ENCODE results near the gene TMEM234. TPM values are rescaled to one million over a fixed set of nuclear protein-coding genes. Genes with fewer than 3 reads are reported as not detected.

TMEM234 gene
- total and polyA plus RNA-seq, 2 donors from 2014 or later = 20.5 to 39.4 TPM

- Histone ChIP-seq H3K9ac (ENCODE audit: low read length in 3 of 3) (no peak overlapping the region), H3K27me3 (ENCODE audit: control insufficient read depth, insufficient read depth, low read length) (no peaks in the 10 kb centered on the region), H3K36me3 (ENCODE audit: control insufficient read depth in 2 of 3, insufficient read depth in 3 of 3, low read length in 3 of 3) (peaks cover 0 to 10% (median 5%) of the 10 kb centered on the region in 3 donors), H3K9me3 (ENCODE audit: control insufficient read depth in 2 of 3, insufficient read depth in 1 of 3, low read length in 3 of 3) (no peaks in the 10 kb centered on the region), H3K4me3 (ENCODE audit: low read length in 3 of 3) (no peak overlapping the region), H3K27ac (ENCODE audit: low read depth in 2 of 2, low read length in 2 of 2) (no peak overlapping the region), H3K4me1 (ENCODE audit: control insufficient read depth in 2 of 3, insufficient read depth in 2 of 3, low read depth in 1 of 3, low read length in 3 of 3) (peaks cover 0 to under 1% (median 0%) of the 10 kb centered on the region in 3 donors)
- no peak for FAIRE-seq
- TF ChIP-seq, protein P1, sequence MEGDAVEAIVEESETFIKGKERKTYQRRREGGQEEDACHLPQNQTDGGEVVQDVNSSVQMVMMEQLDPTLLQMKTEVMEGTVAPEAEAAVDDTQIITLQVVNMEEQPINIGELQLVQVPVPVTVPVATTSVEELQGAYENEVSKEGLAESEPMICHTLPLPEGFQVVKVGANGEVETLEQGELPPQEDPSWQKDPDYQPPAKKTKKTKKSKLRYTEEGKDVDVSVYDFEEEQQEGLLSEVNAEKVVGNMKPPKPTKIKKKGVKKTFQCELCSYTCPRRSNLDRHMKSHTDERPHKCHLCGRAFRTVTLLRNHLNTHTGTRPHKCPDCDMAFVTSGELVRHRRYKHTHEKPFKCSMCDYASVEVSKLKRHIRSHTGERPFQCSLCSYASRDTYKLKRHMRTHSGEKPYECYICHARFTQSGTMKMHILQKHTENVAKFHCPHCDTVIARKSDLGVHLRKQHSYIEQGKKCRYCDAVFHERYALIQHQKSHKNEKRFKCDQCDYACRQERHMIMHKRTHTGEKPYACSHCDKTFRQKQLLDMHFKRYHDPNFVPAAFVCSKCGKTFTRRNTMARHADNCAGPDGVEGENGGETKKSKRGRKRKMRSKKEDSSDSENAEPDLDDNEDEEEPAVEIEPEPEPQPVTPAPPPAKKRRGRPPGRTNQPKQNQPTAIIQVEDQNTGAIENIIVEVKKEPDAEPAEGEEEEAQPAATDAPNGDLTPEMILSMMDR (IDR thresholded peaks at IDR 0.05; ENCODE audit: borderline replicate concordance, extremely low read depth, insufficient read depth) = no peak
- no peak for DNase-seq
- intact Hi-C loops (cut with DNase I) = no loop called here
Measured at GRCh38 chr1:32234792-32235191, 12.6 kb upstream of the TMEM234 start.

- Histone ChIP-seq H3K27me3 (ENCODE audit: control insufficient read depth, insufficient read depth, low read length) (no peaks in the 10 kb centered on the region), H3K4me1 (ENCODE audit: control insufficient read depth in 2 of 3, insufficient read depth in 2 of 3, low read depth in 1 of 3, low read length in 3 of 3) (no peaks in the 10 kb centered on the region), H3K27ac (ENCODE audit: low read depth in 2 of 2, low read length in 2 of 2) (no peak overlapping the region), H3K9ac (ENCODE audit: low read length in 3 of 3) (no peak overlapping the region), H3K9me3 (ENCODE audit: control insufficient read depth in 2 of 3, insufficient read depth in 1 of 3, low read length in 3 of 3) (no peaks in the 10 kb centered on the region), H3K4me3 (ENCODE audit: low read length in 3 of 3) (no peak overlapping the region), H3K36me3 (ENCODE audit: control insufficient read depth in 2 of 3, insufficient read depth in 3 of 3, low read length in 3 of 3) (peaks cover 0 to 24% (median 19%) of the 10 kb centered on the region in 3 donors)
- DNase-seq (no peak), FAIRE-seq (no peak)
- intact Hi-C loops (cut with DNase I) = no loop called here
- TF ChIP-seq, protein P1 (IDR thresholded peaks at IDR 0.05; ENCODE audit: borderline replicate concordance, extremely low read depth, insufficient read depth) = no peak
Measured at GRCh38 chr1:32232558-32233304, 10.6 kb upstream of the TMEM234 start.

DNA sequence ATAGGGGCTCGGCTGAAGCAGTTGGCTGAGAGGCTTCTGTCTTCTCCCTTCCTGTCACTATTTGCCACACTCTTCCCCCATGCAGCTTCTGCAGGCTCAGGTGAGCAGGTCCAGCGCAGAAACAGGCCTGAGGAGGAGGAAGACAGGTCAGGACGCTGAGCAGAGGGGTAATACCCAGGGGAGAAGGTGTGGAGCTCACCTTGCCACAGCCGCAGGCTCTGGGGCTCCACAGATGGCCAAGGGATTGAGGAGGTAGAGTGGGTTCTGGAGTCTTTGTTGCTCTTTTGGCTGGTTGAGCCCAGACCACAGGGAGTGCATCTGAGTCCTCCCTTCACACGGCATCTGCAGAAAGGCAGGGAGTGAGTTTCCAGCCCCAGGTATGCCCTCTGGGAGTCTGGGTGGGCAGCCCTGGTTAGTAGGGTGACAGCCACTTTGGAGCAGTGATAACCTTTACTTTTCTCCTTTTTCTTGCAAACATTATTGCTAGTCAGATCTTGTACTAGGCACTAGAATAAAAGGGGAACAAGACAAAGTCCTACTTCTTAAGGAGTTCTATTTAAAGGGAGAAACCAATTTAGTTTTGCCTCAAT is 9.8 kb upstream of the TMEM234 start:
- Histone ChIP-seq H3K9me3 (ENCODE audit: control insufficient read depth in 2 of 3, insufficient read depth in 1 of 3, low read length in 3 of 3) (no peaks in the 10 kb centered on the region), H3K36me3 (ENCODE audit: control insufficient read depth in 2 of 3, insufficient read depth in 3 of 3, low read length in 3 of 3) (peaks cover 0 to 26% (median 20%) of the 10 kb centered on the region in 3 donors), H3K9ac (ENCODE audit: low read length in 3 of 3) (no peak overlapping the region), H3K4me3 (ENCODE audit: low read length in 3 of 3) (no peak overlapping the region), H3K27me3 (ENCODE audit: control insufficient read depth, insufficient read depth, low read length) (no peaks in the 10 kb centered on the region), H3K4me1 (ENCODE audit: control insufficient read depth in 2 of 3, insufficient read depth in 2 of 3, low read depth in 1 of 3, low read length in 3 of 3) (no peaks in the 10 kb centered on the region), H3K27ac (ENCODE audit: low read depth in 2 of 2, low read length in 2 of 2) (no peak overlapping the region)
- intact Hi-C loops (cut with DNase I) = no loop called here
- FAIRE-seq (no peak), DNase-seq (no peak)
- TF ChIP-seq, protein P1 (IDR thresholded peaks at IDR 0.05; ENCODE audit: borderline replicate concordance, extremely low read depth, insufficient read depth) = no peak
